GM12874 (cell line): ENCODE results near the gene YWHAH.

Experiments
- TF ChIP-seq, protein P1 (sequence below): IDR thresholded peaks from 2 replicates; pipeline ENCODE4 v1.5.1; 2011; ENCODE audit warnings: low read depth, mild to moderate bottlenecking, control low read depth, low read length, moderate library complexity; ENCODE audit not compliant: insufficient read depth

YWHAH gene

DNA sequence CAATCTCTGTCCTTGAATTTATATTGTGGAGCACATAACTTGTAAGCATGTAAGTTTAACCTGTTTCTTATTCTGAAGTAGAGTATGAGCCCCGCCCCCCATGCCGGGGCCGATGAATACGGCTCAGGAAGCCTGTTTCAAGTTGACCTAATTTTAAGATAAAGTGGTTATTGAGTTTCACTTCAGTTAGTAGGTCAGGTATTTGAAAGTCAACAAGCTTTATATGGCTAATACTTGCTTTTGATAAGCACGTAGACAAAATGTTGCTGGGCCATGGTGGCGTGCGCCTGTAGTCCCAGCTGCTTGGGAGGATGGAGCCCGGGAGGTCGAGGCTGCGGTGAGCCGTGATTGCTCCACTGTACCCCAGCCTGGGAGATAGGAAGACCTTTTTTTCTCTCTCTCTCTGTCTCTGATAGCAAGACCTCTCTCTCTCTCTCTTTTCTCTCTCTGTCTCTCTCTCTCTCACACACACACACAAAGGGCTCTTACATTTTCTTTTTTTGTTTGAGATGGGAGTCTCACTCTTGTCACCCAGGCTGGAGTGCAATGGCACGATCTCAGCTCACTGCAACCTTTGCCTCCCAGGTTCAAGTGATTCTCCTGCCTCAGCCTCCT lies 14.4 kb downstream of the YWHAH start:
- TF ChIP-seq, protein P1, sequence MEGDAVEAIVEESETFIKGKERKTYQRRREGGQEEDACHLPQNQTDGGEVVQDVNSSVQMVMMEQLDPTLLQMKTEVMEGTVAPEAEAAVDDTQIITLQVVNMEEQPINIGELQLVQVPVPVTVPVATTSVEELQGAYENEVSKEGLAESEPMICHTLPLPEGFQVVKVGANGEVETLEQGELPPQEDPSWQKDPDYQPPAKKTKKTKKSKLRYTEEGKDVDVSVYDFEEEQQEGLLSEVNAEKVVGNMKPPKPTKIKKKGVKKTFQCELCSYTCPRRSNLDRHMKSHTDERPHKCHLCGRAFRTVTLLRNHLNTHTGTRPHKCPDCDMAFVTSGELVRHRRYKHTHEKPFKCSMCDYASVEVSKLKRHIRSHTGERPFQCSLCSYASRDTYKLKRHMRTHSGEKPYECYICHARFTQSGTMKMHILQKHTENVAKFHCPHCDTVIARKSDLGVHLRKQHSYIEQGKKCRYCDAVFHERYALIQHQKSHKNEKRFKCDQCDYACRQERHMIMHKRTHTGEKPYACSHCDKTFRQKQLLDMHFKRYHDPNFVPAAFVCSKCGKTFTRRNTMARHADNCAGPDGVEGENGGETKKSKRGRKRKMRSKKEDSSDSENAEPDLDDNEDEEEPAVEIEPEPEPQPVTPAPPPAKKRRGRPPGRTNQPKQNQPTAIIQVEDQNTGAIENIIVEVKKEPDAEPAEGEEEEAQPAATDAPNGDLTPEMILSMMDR, result no peak

DNA sequence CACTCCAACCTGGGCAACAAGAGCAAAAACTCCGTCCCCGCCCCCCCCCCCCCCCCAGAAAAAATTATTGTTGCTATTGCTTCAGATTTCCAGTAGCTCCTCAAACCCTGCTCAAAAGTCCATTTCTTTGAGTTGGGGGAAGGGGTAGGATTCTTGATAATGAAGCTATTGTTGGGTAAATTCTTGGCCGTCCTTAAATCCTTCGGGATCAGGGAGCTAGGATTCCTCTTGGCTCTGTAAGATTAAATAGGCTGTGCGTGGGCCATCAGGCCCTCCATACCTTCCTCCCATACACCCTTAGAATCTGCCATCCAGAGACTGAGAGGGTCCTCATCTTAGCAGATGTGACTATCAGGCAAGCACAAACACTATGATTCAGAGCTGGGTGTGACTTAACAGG lies 16.4 kb downstream of the YWHAH start:
- TF ChIP-seq, protein P1, result no peak

DNA sequence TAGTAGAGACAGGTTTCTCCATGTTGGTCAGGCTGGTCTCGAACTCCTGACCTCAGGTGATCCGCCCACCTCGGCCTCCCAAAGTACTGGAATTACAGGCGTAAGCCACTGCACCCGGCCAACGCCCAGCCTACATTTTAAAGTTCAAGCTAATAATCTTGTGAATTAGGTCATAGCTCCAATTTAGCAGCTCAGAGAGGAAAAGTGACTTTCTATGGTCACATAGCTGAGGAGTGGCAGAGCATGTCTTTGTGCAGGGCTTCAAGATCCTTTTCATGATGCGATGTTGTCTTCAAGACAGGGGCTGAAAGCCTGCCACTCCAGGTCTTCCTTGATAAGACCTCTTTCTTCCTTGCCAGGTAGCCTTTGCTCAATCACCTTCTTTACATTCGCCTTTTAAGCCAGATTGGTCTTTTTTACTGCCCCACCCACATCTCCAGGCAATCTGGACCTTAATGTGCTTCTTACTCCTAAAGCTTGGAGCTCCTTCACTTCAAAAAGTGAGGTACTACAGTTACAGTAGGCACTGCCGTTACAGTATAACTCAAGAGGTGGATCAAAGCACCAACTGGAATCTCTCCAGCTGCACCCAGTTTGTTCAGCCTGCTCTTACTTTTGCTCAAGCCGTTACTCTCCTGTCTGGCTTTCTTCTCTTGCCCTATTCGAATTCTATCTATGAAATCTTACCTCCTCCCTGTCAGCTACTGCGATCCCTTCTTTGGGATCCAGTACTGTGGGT lies 18.2 kb downstream of the YWHAH start:
- TF ChIP-seq, protein P1, result no peak

DNA sequence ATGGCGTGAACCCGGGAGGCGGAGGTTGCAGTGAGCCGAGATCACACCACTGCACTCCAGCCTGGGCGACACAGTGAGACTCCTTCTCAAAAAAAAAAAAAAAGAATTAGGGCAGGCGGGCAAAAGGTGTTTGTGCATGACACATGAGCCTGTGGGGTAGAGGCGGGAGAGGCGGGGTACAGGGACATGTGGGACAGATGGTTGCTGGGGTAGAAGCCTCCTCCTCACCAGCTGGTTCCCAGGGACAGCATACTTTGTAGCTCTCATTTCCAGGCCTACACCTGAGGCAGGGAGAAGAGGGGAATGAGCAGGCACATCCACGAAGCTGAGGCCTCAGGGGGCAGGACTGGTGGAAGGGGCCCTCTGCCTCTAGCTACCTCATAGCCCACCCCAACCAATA lies 23.7 kb downstream of the YWHAH start:
- TF ChIP-seq, protein P1, result no peak

DNA sequence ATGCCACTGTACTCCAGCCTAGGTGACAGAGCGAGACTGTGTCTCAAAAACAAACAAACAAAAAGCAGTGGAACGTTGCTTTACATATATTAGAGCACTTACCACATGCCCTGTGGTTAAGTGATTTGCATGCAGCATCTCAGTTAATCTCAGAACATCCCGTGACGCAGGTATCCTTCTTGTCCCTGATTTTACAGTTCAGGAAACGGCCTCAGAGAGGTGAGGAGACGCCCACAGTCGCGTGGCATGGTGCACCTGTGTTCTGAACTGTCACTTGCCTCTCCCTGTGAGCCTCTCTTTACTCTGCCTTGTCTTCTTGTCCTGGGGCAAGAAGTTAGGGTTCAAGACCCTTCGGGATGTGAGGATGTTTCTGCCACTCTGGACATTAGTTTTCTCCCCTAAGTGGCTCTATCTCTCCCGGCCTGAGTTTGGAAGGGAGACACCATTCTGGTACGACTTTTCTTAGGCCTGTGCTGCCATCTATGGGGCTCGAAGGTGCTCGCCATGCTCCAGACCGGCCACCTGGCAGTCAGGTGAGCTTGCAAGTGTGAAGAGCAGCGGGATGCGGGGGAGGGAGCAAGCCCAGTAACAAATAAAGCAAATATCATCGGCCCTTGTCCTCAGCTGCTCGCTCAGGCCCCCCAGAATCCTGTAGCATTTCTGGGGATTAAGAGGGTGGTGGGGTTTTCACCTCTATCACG lies 25.6 kb downstream of the YWHAH start:
- TF ChIP-seq, protein P1, result peak; percentile 61

DNA sequence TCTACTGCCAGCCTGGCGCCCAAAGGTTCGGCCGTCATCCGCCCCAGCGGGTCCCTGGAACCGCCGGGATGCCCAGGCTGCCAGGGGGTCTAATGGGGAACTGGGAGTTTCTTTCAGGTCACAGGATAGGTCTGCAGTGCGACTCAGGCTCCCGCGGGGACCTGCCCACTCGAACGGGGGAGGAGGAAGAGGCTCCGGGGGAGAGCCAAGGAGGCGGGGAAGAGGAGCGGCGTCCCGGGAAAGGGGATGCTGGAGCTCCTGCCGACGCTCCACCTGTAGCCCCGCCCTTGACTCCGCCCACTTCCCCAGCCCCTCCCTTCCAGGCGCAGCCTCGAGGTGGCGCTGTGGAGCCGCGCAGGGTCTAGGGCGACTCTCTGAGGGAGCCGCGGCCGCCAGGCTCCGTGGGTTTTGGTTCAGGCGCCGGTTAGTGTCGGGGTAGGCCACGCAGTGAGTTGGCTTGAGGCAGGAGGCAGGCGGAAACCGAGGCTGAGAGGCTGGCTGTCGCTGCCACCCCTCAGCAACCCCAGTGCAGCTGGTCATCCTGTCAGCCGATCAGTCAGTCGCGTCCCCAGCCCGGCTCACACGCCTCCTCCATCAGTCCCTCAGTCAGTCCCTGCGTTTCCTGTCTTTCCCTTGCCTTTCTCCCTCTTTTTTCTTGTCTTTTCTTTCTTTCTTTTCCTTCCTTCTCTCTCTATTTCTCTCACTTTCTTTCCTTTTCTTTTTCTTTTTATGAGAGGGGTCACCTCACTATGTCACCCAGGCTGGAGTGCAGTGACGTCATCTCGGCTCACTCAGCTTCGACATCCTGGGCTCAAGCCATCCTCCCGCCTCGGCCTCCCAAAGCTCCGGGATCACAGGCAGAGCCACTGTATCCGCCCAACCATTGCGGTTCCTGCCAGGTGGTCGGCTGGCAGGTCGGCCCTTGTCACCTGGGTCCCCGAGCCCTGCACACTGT lies 26.4 kb downstream of the YWHAH start:
- TF ChIP-seq, protein P1, result peak; percentile 97

DNA sequence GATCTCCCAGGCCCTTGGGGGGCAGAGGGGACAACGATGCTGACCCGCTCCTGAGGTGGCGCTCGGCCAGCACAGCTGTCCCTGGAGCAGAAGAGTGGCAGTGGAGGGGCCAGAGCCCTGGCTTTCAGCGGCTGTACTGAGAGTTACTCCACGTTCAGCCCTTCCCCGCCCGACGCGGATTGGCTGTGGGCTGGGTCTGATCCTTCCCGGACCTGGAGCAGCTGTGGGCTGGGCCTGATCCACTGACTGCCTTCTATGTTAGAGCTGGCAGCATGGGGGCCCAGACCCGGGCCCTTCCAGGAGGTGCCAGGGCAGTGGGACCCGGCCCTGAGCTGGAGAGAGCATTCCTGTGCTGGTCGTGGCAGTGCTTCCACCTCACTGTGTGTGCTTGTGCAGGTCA lies 27.8 kb downstream of the YWHAH start:
- TF ChIP-seq, protein P1, result no peak
